ENCODE data around the gene KIFAP3. TPM values are rescaled to one million over a fixed set of nuclear protein-coding genes. Genes with fewer than 3 reads are reported as not detected.

Gene KIFAP3
- total RNA-seq, 1 experiment from 2014 or later: 29.2 TPM

DNA sequence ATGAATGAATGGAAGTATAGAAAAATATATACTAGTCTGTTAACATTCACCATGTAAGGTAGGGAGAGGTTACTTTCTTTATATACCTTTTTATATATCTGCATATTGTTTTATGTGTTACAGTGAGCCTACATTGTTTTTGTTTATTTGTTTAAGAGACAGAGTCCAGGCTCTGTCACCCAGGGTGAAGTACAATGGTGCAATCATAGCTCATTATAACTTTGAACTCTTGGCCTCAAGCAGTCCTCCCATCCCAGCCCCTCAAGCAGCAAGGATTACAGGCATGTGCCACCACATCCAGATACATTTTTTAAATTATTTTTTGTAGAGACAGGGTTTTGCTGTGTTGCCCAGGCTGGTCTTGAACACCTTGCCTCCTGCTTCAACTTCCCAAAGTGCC, 173.4 kb downstream of the KIFAP3 start:
- no peak overlapping the region for H3K27ac Mint-ChIP-seq (ENCODE audit: low read depth, unreplicated experiment)
- ChIA-PET CTCF (interaction anchor here (0.6 kb wide), 1 partner anchor 561 kb away, joined by 3 read pairs; no protein-coding TSS in a partner anchor), POLR2A (no interaction called here)
- no peak overlapping the region for H3K4me3 Mint-ChIP-seq (ENCODE audit: unreplicated experiment)
- intact Hi-C loops (cut with micrococcal nuclease): no loop called here
- BruUV-seq (replicated peaks): no TSS peak
- no peak for DNase-seq (ENCODE audit: unreplicated experiment)
- H3K36me3 Mint-ChIP-seq (ENCODE audit: insufficient read depth, unreplicated experiment): no peaks in the 10 kb centered on the region
- H3K9me3 Mint-ChIP-seq (ENCODE audit: unreplicated experiment): no peaks in the 10 kb centered on the region
- no peak for TF ChIP-seq CTCF (IDR thresholded peaks at IDR 0.05; ENCODE audit: unreplicated experiment)
- no peaks in the 10 kb centered on the region for H3K27me3 Mint-ChIP-seq (ENCODE audit: insufficient read depth, unreplicated experiment)
- H3K4me1 Mint-ChIP-seq (ENCODE audit: insufficient read depth, unreplicated experiment): no peaks in the 10 kb centered on the region

DNA sequence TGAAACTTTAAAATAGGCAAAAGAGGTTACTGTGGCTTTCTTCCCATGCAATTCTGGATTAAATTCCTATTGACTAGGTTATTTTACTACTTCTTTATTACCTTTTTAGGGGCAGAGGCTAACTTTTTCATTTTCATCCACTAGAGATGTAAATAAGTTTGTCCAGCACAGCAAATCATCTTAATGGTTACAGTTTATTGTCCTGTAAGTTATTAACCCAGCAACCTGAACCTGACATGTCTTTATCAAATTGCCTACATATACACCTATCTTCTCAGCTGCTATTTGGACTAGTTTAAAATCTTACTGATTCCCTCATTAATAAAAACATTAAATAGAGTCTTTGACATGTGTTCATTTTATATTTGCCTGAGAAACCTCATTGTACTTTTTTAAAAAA, 173.9 kb downstream of the KIFAP3 start:
- Mint-ChIP-seq H3K36me3 (ENCODE audit: insufficient read depth, unreplicated experiment) (no peaks in the 10 kb centered on the region), H3K4me1 (ENCODE audit: insufficient read depth, unreplicated experiment) (no peaks in the 10 kb centered on the region), H3K9me3 (ENCODE audit: unreplicated experiment) (no peaks in the 10 kb centered on the region), H3K27me3 (ENCODE audit: insufficient read depth, unreplicated experiment) (no peaks in the 10 kb centered on the region), H3K27ac (ENCODE audit: low read depth, unreplicated experiment) (no peak overlapping the region), H3K4me3 (ENCODE audit: unreplicated experiment) (no peak overlapping the region)
- no TSS peak for BruUV-seq (replicated peaks)
- DNase-seq (ENCODE audit: unreplicated experiment): no peak
- no peak for TF ChIP-seq CTCF (IDR thresholded peaks at IDR 0.05; ENCODE audit: unreplicated experiment)
- ChIA-PET POLR2A (no interaction called here), CTCF (no interaction called here)
- intact Hi-C loops (cut with micrococcal nuclease): no loop called here

- POLR2A ChIA-PET: interaction anchor here (0.5 kb wide), 1 partner anchor 975 kb away, joined by 5 read pairs; no protein-coding TSS in a partner anchor
- Mint-ChIP-seq H3K27ac (ENCODE audit: low read depth, unreplicated experiment) (no peak overlapping the region), H3K9me3 (ENCODE audit: unreplicated experiment) (no peaks in the 10 kb centered on the region), H3K36me3 (ENCODE audit: insufficient read depth, unreplicated experiment) (no peaks in the 10 kb centered on the region), H3K27me3 (ENCODE audit: insufficient read depth, unreplicated experiment) (no peaks in the 10 kb centered on the region), H3K4me1 (ENCODE audit: insufficient read depth, unreplicated experiment) (no peaks in the 10 kb centered on the region), H3K4me3 (ENCODE audit: unreplicated experiment) (no peak overlapping the region)
- TF ChIP-seq CTCF (IDR thresholded peaks at IDR 0.05; ENCODE audit: unreplicated experiment): no peak
- intact Hi-C loops (cut with micrococcal nuclease): no loop called here
- no peak for DNase-seq (ENCODE audit: unreplicated experiment)
- CTCF ChIA-PET: interaction anchor here (0.7 kb wide), 1 partner anchor 114 kb away, joined by 3 read pairs; no protein-coding TSS in a partner anchor
- BruUV-seq (replicated peaks): no TSS peak
These were observed 174.8 kb downstream of the KIFAP3 start for GRCh38 chr1:169899519-169900217.

DNA sequence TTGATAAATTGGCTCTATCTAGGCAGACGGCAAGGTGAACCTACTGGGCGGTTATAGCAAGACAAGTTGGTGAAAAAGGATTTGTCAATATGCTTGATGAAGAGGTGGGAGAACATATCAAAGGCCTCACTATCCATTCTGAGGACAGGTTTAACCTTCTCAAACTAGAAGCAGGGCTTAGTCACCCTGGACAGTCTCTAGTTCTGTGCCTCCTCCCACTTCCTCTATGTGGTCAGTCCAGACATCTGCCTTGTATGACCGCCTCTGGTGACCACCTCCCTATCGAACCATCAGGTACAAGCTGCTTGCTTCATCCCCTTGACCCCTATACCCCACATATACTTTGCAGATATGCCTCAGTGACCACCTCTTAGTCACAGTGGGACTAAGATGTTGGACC, 178.5 kb downstream of the KIFAP3 start:
- POLR2A ChIA-PET: no interaction called here
- CTCF ChIA-PET: interaction anchor here (0.6 to 1.1 kb wide), 5 partner anchors 32 to 1033 kb away, joined by 3 to 6 read pairs (median 3); no protein-coding TSS in a partner anchor
- no peak overlapping the region for H3K27ac Mint-ChIP-seq (ENCODE audit: low read depth, unreplicated experiment)
- H3K9me3 Mint-ChIP-seq (ENCODE audit: unreplicated experiment): no peaks in the 10 kb centered on the region
- no TSS peak for BruUV-seq (replicated peaks)
- no peak for DNase-seq (ENCODE audit: unreplicated experiment)
- H3K4me3 Mint-ChIP-seq (ENCODE audit: unreplicated experiment): no peak overlapping the region
- TF ChIP-seq CTCF (IDR thresholded peaks at IDR 0.05; ENCODE audit: unreplicated experiment): no peak
- intact Hi-C loops (cut with micrococcal nuclease): no loop called here
- H3K4me1 Mint-ChIP-seq (ENCODE audit: insufficient read depth, unreplicated experiment): peaks cover 16% of the 10 kb centered on the region
- no peaks in the 10 kb centered on the region for H3K27me3 Mint-ChIP-seq (ENCODE audit: insufficient read depth, unreplicated experiment)
- H3K36me3 Mint-ChIP-seq (ENCODE audit: insufficient read depth, unreplicated experiment): no peaks in the 10 kb centered on the region

Data from MCF 10A (cell line).